ENCODE measurements around the gene SMYD3. TPM values are rescaled to one million over a fixed set of nuclear protein-coding genes. Genes with fewer than 3 reads are reported as not detected.

Gene SMYD3
- total and polyA plus RNA-seq, 2 of the 4 experiments (the other 2 are of a cell fraction), result 26.5 to 37.6 TPM

- Histone ChIP-seq H3K4me1 (ENCODE audit: control insufficient read depth, insufficient read depth, low read length) (peaks cover 5% of the 10 kb centered on the region), H3K9me3 (ENCODE audit: control insufficient read depth, insufficient read depth, low read length) (no peaks in the 10 kb centered on the region), H3K36me3 (ENCODE audit: control insufficient read depth, insufficient read depth, low read length) (no peaks in the 10 kb centered on the region), H4K20me1 (ENCODE audit: insufficient read depth, low read length) (no peaks in the 10 kb centered on the region), H3K14ac (replicated peaks; ENCODE audit: low read depth, low read length) (no peak overlapping the region), H3K27ac (ENCODE audit: insufficient read depth, low read length) (no peak overlapping the region), H3K18ac (ENCODE audit: low read depth, low read length) (no peak overlapping the region), H3K9ac (ENCODE audit: low read depth, low read length) (no peak overlapping the region), H3K4me3 (ENCODE audit: insufficient read depth, low read depth, low read length) (no peak overlapping the region), H3K27me3 (ENCODE audit: control insufficient read depth, insufficient read depth, low read length) (no peaks in the 10 kb centered on the region), H2AK5ac (ENCODE audit: low read depth, low read length) (no peak overlapping the region), H2BK15ac (ENCODE audit: low read depth, low read length) (no peak overlapping the region), H2AK9ac (replicated peaks; ENCODE audit: low read depth, low read length, poor library complexity) (no peak overlapping the region), H3K9me1 (ENCODE audit: insufficient read depth, low read length) (peaks cover 10% of the 10 kb centered on the region; the same call in 1 of the 2 replicates), H4K8ac (ENCODE audit: low read depth in 2 of 2, low read length in 2 of 2) (no peak overlapping the region), H2BK120ac (ENCODE audit: low read depth, low read length) (no peak overlapping the region), H2BK5ac (ENCODE audit: low read depth, low read length, poor library complexity, severe bottlenecking) (no peak overlapping the region), H3K23ac (ENCODE audit: low read depth, low read length) (no peak overlapping the region), H3K4ac (ENCODE audit: low read depth, low read length) (no peak overlapping the region), H4K5ac (ENCODE audit: low read depth, low read length) (no peak overlapping the region), H3K56ac (ENCODE audit: extremely low read depth, insufficient read depth, low read length) (no peak overlapping the region), H2BK20ac (ENCODE audit: low read depth, low read length) (no peak overlapping the region), H3K4me2 (ENCODE audit: low read depth, low read length) (no peak overlapping the region), H2AFZ (replicated peaks; ENCODE audit: low read length, poor library complexity) (no peak overlapping the region), H4K91ac (ENCODE audit: insufficient read depth, low read depth, low read length) (no peak overlapping the region), H3K79me1 (ENCODE audit: low read depth in 1 of 2, low read length in 2 of 2) (no peaks in the 10 kb centered on the region)
- DNase-seq (no peak), ATAC-seq (ENCODE audit: low read depth) (no peak)
- intact Hi-C loops (cut with micrococcal nuclease) (no loop called here), dilution Hi-C loops (cut with HindIII; ENCODE audit: low sequenced_read_pairs, unreplicated experiment) (no loop called here), in situ Hi-C loops (cut with MboI; ENCODE audit: low sequenced_read_pairs) (no loop called here)
- WGBS, 2 experiments (ENCODE audit: extremely low coverage in 2 of 2, insufficient read length in 1 of 2), result 83% methylated on average over 1 of the region's 4 CpGs; no CpG with 5 or more reads in 1 of the 2 experiments
- CTCF ChIA-PET, result interaction anchor here (1.0 kb wide), 1 partner anchor 55 kb away, joined by 3 read pairs; no protein-coding TSS in a partner anchor
- POLR2A ChIA-PET (ENCODE audit: unreplicated experiment), result no interaction called here
- BruUV-seq (replicated peaks), result no TSS peak
- no peak for TF ChIP-seq SMC3 (IDR thresholded peaks at IDR 0.05; ENCODE audit: low read depth, low read length)
- no peak for TF ChIP-seq RCOR1 (IDR thresholded peaks at IDR 0.05; ENCODE audit: insufficient replicate concordance, low read length)
- no peak for TF ChIP-seq CEBPB (IDR thresholded peaks at IDR 0.05; ENCODE audit: low read depth, low read length)
- TF ChIP-seq ELK1 (IDR thresholded peaks at IDR 0.05; ENCODE audit: borderline replicate concordance, low read depth, low read length), result no peak
- TF ChIP-seq RAD21 (IDR thresholded peaks at IDR 0.05; ENCODE audit: low read length), result no peak
- no peak for TF ChIP-seq RFX5 (IDR thresholded peaks at IDR 0.05; ENCODE audit: low read depth, low read length)
- no peak for TF ChIP-seq BHLHE40 (IDR thresholded peaks at IDR 0.05; ENCODE audit: low read depth, low read length)
- no peak for TF ChIP-seq NFE2L2 (IDR thresholded peaks at IDR 0.05; ENCODE audit: low read depth, low read length)
- no peak for TF ChIP-seq FOS (IDR thresholded peaks at IDR 0.05; ENCODE audit: low read depth, low read length)
- TF ChIP-seq CTCF (conservative IDR thresholded peaks at IDR 0.05; ENCODE audit: low read depth, low read length), result no peak
- no peak for TF ChIP-seq CHD1 (IDR thresholded peaks at IDR 0.05; ENCODE audit: low read depth, low read length)
These were observed 346.7 kb downstream of the SMYD3 start for GRCh38 chr1:246160374-246160773.
